SHP77 (cell line): ENCODE results near the gene PRKN.

Source experiments
- DNase-seq, 2 experiments: peaks; one replicate each; lab custom pipeline; 2025; lab: John Stamatoyannopoulos, UW

PRKN gene

GRCh38 chr6:161487217-161487531 is 1240.4 kb downstream of the PRKN start:
- DNase-seq, result no peak

GRCh38 chr6:161486361-161487216 is 1241.0 kb downstream of the PRKN start:
- peak; percentile 24 to 63 for DNase-seq

GRCh38 chr6:161482517-161482858 is 1245.1 kb downstream of the PRKN start:
- no peak for DNase-seq

- no peak for DNase-seq
Measured at GRCh38 chr6:161481786-161482516, 1245.6 kb downstream of the PRKN start.

- no peak for DNase-seq
Measured at GRCh38 chr6:161480421-161481155, 1247.0 kb downstream of the PRKN start.

- DNase-seq, result no peak
Measured at GRCh38 chr6:161479376-161479775, 1248.2 kb downstream of the PRKN start.

- DNase-seq, result no peak
Measured at GRCh38 chr6:161477876-161478425, 1249.6 kb downstream of the PRKN start.

GRCh38 chr6:161476711-161477110 is 1250.9 kb downstream of the PRKN start:
- DNase-seq, result no peak

- no peak for DNase-seq
Measured at GRCh38 chr6:161465403-161465802, 1262.2 kb downstream of the PRKN start.

GRCh38 chr6:161463071-161463470 is 1264.5 kb downstream of the PRKN start:
- DNase-seq, result no peak

- no peak for DNase-seq
Measured at GRCh38 chr6:161462148-161462547, 1265.4 kb downstream of the PRKN start.

- DNase-seq, result no peak
Measured at GRCh38 chr6:161459008-161459615, 1268.5 kb downstream of the PRKN start.

- DNase-seq, result no peak
Measured at GRCh38 chr6:161458201-161458951, 1269.2 kb downstream of the PRKN start.

GRCh38 chr6:161455848-161456247 is 1271.7 kb downstream of the PRKN start:
- no peak for DNase-seq

- no peak for DNase-seq
Measured at GRCh38 chr6:161453558-161453957, 1274.0 kb downstream of the PRKN start.

- no peak for DNase-seq
Measured at GRCh38 chr6:161452241-161452640, 1275.3 kb downstream of the PRKN start.

GRCh38 chr6:161449521-161449920 is 1278.0 kb downstream of the PRKN start:
- DNase-seq, result no peak

GRCh38 chr6:161446949-161447348 is 1280.6 kb downstream of the PRKN start:
- DNase-seq, result no peak

- no peak for DNase-seq
Measured at GRCh38 chr6:161446296-161446925, 1281.2 kb downstream of the PRKN start.

- peak; percentile 16 to 24 for DNase-seq
Measured at GRCh38 chr6:161445021-161445799, 1282.4 kb downstream of the PRKN start.
